Esophagus muscularis mucosa (tissue), 3 donors: ENCODE measurements around the gene NTSR1.

Experiments
- POLR2A ChIP-seq: fragments of 450-650 bp; IDR thresholded peaks from one replicate; pipeline ENCODE4 v1.6.1; 2017; ENCODE audit warnings: antibody characterized with exemption, moderate library complexity, mild to moderate bottlenecking, low read depth
- POLR2AphosphoS5 ChIP-seq, 2 donors: sonication (generic); formaldehyde crosslinking; IDR thresholded peaks; one replicate each; pipeline ENCODE4 v1.6.1; 2017; ENCODE audit warnings: antibody characterized with exemption in 2 of 2
- TF ChIP-seq, protein P1 (sequence below), 3 experiments: fragments of 200-600 bp in 2 of 3; fragments of 450-650 bp in 1 of 3; sonication (generic) in 2 of 3; IDR thresholded peaks; one replicate each; pipeline ENCODE4 v1.5.1; 2017 to 2019; ENCODE audit warnings: antibody characterized with exemption in 3 of 3, mild to moderate bottlenecking in 2 of 3, moderate library complexity in 1 of 3

DNA sequence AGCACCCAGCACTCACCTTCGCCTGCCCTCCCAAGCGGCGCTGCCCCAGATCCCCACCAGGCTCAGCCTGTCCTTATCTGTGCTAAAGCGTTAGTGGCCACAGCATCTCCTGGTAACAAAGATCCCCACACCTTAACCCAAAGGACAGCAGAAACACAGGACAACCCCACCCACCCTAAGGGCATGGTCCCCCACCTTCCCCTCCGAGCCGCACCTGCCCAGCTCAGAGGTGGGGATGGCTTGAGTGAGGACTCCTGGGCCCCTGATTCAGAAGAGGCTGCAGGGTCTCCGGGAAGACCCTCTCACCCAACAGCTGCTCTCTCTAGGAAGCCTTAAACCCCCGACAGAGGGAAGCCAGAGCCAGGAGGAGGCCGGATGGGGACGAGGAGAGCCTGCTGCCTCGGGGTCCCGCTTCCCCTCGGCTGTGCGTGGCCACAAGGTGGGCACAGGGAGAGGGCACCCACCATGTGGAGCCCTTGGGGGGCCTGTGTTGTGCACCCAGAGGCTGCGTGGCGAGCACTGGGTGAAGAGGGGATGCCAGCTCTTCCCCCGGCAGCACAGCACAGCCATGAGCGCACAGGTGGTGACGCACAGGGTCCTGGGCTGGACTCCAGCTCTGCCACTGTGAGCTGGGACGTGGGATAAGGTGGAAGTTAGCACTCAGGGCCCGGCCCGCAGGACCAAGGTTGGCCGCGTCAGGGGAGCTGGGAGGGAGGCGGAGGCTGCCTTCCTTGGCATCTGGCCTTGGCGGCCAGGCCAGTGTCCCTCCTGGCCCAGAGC lies 55.7 kb downstream of the NTSR1 start:
- TF ChIP-seq POLR2AphosphoS5 (IDR thresholded peaks at IDR 0.05) (no peak), POLR2A (no peak)
- TF ChIP-seq, protein P1, sequence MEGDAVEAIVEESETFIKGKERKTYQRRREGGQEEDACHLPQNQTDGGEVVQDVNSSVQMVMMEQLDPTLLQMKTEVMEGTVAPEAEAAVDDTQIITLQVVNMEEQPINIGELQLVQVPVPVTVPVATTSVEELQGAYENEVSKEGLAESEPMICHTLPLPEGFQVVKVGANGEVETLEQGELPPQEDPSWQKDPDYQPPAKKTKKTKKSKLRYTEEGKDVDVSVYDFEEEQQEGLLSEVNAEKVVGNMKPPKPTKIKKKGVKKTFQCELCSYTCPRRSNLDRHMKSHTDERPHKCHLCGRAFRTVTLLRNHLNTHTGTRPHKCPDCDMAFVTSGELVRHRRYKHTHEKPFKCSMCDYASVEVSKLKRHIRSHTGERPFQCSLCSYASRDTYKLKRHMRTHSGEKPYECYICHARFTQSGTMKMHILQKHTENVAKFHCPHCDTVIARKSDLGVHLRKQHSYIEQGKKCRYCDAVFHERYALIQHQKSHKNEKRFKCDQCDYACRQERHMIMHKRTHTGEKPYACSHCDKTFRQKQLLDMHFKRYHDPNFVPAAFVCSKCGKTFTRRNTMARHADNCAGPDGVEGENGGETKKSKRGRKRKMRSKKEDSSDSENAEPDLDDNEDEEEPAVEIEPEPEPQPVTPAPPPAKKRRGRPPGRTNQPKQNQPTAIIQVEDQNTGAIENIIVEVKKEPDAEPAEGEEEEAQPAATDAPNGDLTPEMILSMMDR (IDR thresholded peaks at IDR 0.05) = no peak
